Heart left ventricle (tissue), 16 donors: Measurements from ENCODE around the gene MYOZ3. TPM values are rescaled to one million over a fixed set of nuclear protein-coding genes. Genes with fewer than 3 reads are reported as not detected.

Experiments used
- ATAC-seq, 4 donors: fragments of 200-7000 bp; cut with Tn5 transposase; one replicate each; pipeline ENCODE4 v1.9.1; 2020 to 2022; ENCODE audit warnings: moderate library complexity in 4 of 4, mild to moderate bottlenecking in 3 of 4, moderate number of reproducible peaks in 1 of 4
- DNase-seq, 5 donors: peaks; one replicate each; pipeline ENCODE4 v3.0.0-alpha.2; 2020
- H3K27ac ChIP-seq, 12 donors: fragments of 200-600 bp; sonication (generic) in 4 of 12; one replicate each; pipeline versions ENCODE4 v1.5.0 to v1.8.0; 2016 to 2022; ENCODE audit warnings: mild to moderate bottlenecking in 2 of 12
- H3K27me3 ChIP-seq, 9 donors: fragments of 200-600 bp; sonication (generic) in 2 of 9; one replicate each; pipeline versions ENCODE4 v1.5.1 to v1.8.0; 2016 to 2022; ENCODE audit warnings: mild to moderate bottlenecking in 3 of 9
- H3K36me3 ChIP-seq, 9 donors: fragments of 200-600 bp; sonication (generic) in 2 of 9; one replicate each; pipeline versions ENCODE4 v1.5.0 to v1.8.0; 2018 to 2022; ENCODE audit warnings: mild to moderate bottlenecking in 2 of 9
- H3K4me1 ChIP-seq, 12 donors: fragments of 200-600 bp; sonication (generic) in 4 of 12; one replicate each; pipeline versions ENCODE4 v1.5.0 to v1.8.0; 2016 to 2022; ENCODE audit warnings: mild to moderate bottlenecking in 3 of 12
- H3K4me3 ChIP-seq, 12 donors: fragments of 200-600 bp; sonication (generic) in 4 of 12; one replicate each; pipeline versions ENCODE4 v1.5.0 to v1.8.0; 2017 to 2022; ENCODE audit warnings: mild to moderate bottlenecking in 9 of 12, moderate library complexity in 4 of 12
- H3K9me3 ChIP-seq, 12 donors: fragments of 200-600 bp; sonication (generic) in 4 of 12; one replicate each; pipeline versions ENCODE4 v1.5.0 to v1.8.0; 2016 to 2022; ENCODE audit warnings: mild to moderate bottlenecking in 1 of 12
- CTCF ChIP-seq, 12 donors: fragments of 200-600 bp; sonication (generic) in 4 of 12; IDR thresholded peaks; one replicate each; pipeline versions ENCODE4 v1.5.0 to v1.8.0; 2018 to 2022; ENCODE audit warnings: antibody characterized with exemption in 12 of 12, mild to moderate bottlenecking in 5 of 12
- POLR2A ChIP-seq, 2 donors: fragments of 450-650 bp; IDR thresholded peaks; one replicate each; pipeline ENCODE4 v1.6.1; 2017; ENCODE audit warnings: antibody characterized with exemption in 2 of 2, mild to moderate bottlenecking in 2 of 2, moderate library complexity in 2 of 2
- WGBS, 4 donors: extraction: QIAGEN DNeasy Blood & Tissue Kit in 2 of 4; methylation state at CpG; one replicate each; pipeline versions ENCODE4 v1.1.5 to v1.1.7; 2013 to 2018; 5-methylcytosine and 5-hydroxymethylcytosine counted together
- intact Hi-C, 10 donors: fragments of 100-400 bp; cut with DNase I; formaldehyde crosslinking; loops; one replicate each; pipeline versions ENCODE4 v1.11.1 to v1.14.2; 2022
- polyA plus RNA-seq, 2 donors: library from polyadenylated mRNA; stranded (reverse); fragments of 200-250 nt; gene quantifications; one replicate each; pipeline ENCODE4 v1.2.3, GENCODE V29; 2013
- total RNA-seq, 9 donors: library from RNA; depleted of rRNA in 2 of 9; stranded (reverse); fragments of >200 nt in 2 of 9; fragmentation: NEBNext Ultra II Directional in 3 of 9; extraction: Animal tissue kit (Norgen Biotek cat#: 25700) in 3 of 9; gene quantifications; one replicate each; pipeline versions ENCODE4 v1.1.0 to v1.2.4, GENCODE V29; 2016 to 2023
- donor health status: ischemic (EF 13 %, LVEDD 7.1; RV severe dilation, severe dysfunction).
- donor health status: healthy with polysubstance abuse.
- donor health status: DM: no; HTN: yes; CAD: no.
- donor health status: DM: no; HTN: no; CAD: no.
- donor health status: ischemic (EF 25% LVEDD 6.9; RV normal size, moderate dysfunction).
- donor health status: ischemic (EF 25% LVEDD 5.7; RV mildly dilated, moderate dysfunction).
- donor health status: healthy.
- donor health status: DM: yes; HTN: yes; CAD: no.
- donor health status: ischemic (EF 35%, LVEDD 5.7; RV mildly dilated, moderate dysfunction).
- donor health status: nonischemic (EF 11% LVEDD 7.7; RV severe dilation, severe dysfunction).
- donor health status: DM: yes; HTN: yes; CAD: no.
- donor health status: PGD.
- donor health status: ischemic (EF 29% LVEDD 5.4; RV normal size, mild dysfunction).
- donor health status: nonischemic (EF 23%, LVEDD 6.1; RV moderate dilation, normal function).

The MYOZ3 gene
- total and polyA plus RNA-seq, 11 donors = 1.2 to 10.2 (median 4.6) TPM

DNA sequence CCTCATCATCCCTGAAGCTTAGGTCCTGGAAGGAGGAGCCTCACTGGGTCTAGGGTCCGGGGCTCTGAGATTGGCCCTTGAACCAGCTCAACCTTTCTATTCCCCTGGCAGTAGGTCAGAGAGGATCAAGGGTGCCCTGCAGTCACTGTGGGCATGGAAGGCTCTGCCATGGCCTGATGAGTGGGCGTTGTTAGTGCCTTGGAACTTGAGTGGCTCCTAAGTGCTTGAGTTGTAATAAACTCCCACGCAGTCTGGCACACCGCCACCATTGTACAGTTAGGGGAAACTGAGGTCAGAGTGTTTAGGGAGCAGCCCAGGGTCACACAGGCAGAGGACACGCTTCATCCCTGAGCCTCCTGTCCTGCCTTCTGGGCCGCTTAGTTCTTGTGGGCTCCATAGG lies 31.0 kb upstream of the MYOZ3 start:
- intact Hi-C loops = no loop called here
- Histone ChIP-seq H3K9me3 (no peaks in the 10 kb centered on the region), H3K27me3 (peaks cover 0 to 7% (median 0%) of the 10 kb centered on the region in 9 donors), H3K36me3 (peaks cover 0 to 31% (median 4%) of the 10 kb centered on the region in 9 donors), H3K4me3 (no peak overlapping the region), H3K4me1 (peaks cover 12 to 90% (median 74%) of the 10 kb centered on the region in 12 donors), H3K27ac (peak overlapping the region; percentile 33 to 100 (median 98))
- no peak for ATAC-seq
- 49 to 86% (median 72%) methylated on average over 4 to 6 of the region's 6 CpGs for WGBS, 4 donors
- DNase-seq = peak in 1 of 5 donors; percentile 54
- no peak for TF ChIP-seq CTCF (IDR thresholded peaks at IDR 0.05)
- TF ChIP-seq POLR2A (IDR thresholded peaks at IDR 0.05) = no peak

GRCh38 chr5:150630461-150631325 lies 30.4 kb upstream of the MYOZ3 start:
- Histone ChIP-seq H3K4me3 (no peak overlapping the region), H3K9me3 (no peaks in the 10 kb centered on the region), H3K36me3 (peaks cover 0 to 32% (median 4%) of the 10 kb centered on the region in 9 donors), H3K27ac (peak overlapping the region; percentile 58 to 100 (median 98)), H3K27me3 (peaks cover 0 to under 1% (median 0%) of the 10 kb centered on the region in 9 donors), H3K4me1 (peaks cover 12 to 94% (median 72%) of the 10 kb centered on the region in 12 donors)
- ATAC-seq (peak; percentile 71 to 83 (median 76)), DNase-seq (peak; percentile 81 to 91 (median 85))
- intact Hi-C loops = no loop called here
- 46 to 53% (median 52%) methylated on average over 5 to 9 of the region's 9 CpGs for WGBS, 4 donors
- TF ChIP-seq POLR2A (IDR thresholded peaks at IDR 0.05) (no peak), CTCF (IDR thresholded peaks at IDR 0.05) (no peak)

DNA sequence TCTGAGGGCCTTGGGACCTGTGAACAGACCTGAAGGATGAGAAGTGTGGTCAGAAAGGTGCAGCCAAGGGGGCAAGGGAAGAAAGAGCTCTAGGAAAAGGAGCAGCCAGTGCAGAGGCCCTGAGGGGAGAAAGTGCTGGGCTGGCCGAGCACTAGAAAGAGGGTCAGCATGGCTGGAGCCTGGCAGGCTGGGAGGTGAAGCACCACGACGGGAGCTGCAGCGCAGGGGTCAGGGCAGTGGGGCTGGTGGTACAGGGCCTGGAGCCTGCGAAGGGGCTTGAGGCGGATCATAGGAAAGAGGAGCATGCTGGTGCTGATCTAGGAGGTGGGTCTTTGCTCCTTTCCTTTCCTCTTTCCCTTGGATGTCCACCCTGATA lies 29.7 kb upstream of the MYOZ3 start:
- 73 to 81% (median 76%) methylated on average over 6 of the region's 6 CpGs for WGBS, 4 donors
- ATAC-seq (no peak), DNase-seq (peak in 1 of 5 donors; percentile 63)
- Histone ChIP-seq H3K9me3 (no peaks in the 10 kb centered on the region), H3K4me1 (peaks cover 18 to 94% (median 72%) of the 10 kb centered on the region in 12 donors), H3K27me3 (no peaks in the 10 kb centered on the region), H3K36me3 (peaks cover 0 to 32% (median 4%) of the 10 kb centered on the region in 9 donors), H3K4me3 (no peak overlapping the region), H3K27ac (peak overlapping the region; percentile 58 to 100 (median 98))
- intact Hi-C loops = no loop called here
- TF ChIP-seq POLR2A (IDR thresholded peaks at IDR 0.05) = no peak

GRCh38 chr5:150632305-150633160 lies 28.5 kb upstream of the MYOZ3 start:
- Histone ChIP-seq H3K27me3 (no peaks in the 10 kb centered on the region), H3K36me3 (peaks cover 0 to 32% (median 4%) of the 10 kb centered on the region in 9 donors), H3K9me3 (no peaks in the 10 kb centered on the region), H3K27ac (peak overlapping the region; percentile 58 to 100 (median 98)), H3K4me3 (no peak overlapping the region), H3K4me1 (peaks cover 18 to 94% (median 69%) of the 10 kb centered on the region in 12 donors)
- DNase-seq (peak in 2 of 5 donors; percentile 45 to 71), ATAC-seq (peak; percentile 58 to 73 (median 66))
- TF ChIP-seq POLR2A (IDR thresholded peaks at IDR 0.05) = peak in 1 of 2 donors; percentile 11
- TF ChIP-seq CTCF (IDR thresholded peaks at IDR 0.05) = no peak
- intact Hi-C loops = no loop called here
- 41 to 44% (median 42%) methylated on average over 10 of the region's 10 CpGs for WGBS, 4 donors
